ENCODE measurements around the gene ITGA1.

GRCh38 chr5:52810426-52810825, 22.7 kb downstream of the ITGA1 start:
- TF ChIP-seq CTCF (IDR thresholded peaks at IDR 0.05; ENCODE audit: low read depth, low read length) (no peak), EZH2phosphoT487 (IDR thresholded peaks at IDR 0.05; ENCODE audit: low read depth) (no peak)
